ENCODE results near the gene VTI1A.

VTI1A gene

DNA sequence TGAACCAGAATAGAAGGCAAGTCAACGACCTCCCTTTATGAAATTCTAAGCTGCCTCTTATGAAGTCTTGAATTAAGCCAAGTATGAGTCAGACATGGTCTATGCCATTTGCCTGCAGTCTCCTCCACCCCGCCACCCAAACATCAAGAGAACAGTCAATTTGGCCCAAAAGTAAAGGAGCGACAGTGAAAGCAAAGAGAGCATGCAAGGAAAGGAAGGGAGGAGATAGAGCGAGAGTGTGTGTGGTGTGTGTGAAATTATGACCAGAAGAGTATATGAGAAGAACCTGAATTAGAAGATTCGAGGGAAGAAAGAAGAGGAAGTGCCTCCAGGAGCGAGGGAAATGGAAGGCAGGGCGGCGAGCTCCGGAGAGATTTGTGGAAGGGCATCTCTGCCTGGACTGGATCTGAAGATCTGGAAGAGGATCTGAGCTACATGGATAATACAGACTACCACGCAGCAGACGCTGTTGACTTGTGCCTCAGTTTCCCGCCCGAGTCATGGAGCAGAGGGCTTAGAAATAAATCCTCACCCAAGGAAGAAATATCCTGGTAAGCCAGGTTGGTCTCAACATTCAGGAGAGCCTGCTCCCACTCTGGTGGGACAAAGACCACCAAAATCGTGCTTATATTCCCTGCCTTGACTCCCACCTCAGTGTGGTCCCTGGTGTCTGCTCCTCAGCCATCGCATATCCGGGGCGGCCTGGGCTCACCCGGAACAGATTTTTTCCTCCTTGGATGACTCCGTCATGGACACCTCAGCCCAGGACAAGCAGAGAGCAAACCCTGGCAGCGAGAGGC lies 760 bp upstream of the VTI1A start:
- Histone ChIP-seq H3K9ac (ENCODE audit: low read length) (peak overlapping the region; percentile 95), H3K79me2 (ENCODE audit: low read length) (peaks cover 53% of the 10 kb centered on the region), H3K4me3 (ENCODE audit: low read length) (peak overlapping the region; percentile 99), H3K9me3 (replicated peaks; ENCODE audit: insufficient read depth, low read length) (no peaks in the 10 kb centered on the region), H3K4me2 (ENCODE audit: low read depth, low read length) (peak overlapping the region; percentile 53), H3K4me1 (ENCODE audit: low read length) (peaks cover 6% of the 10 kb centered on the region; the same call in 1 of the 2 replicates), H3K36me3 (replicated peaks; ENCODE audit: insufficient read depth, low read length) (no peaks in the 10 kb centered on the region), H3K27ac (ENCODE audit: low read length) (peak overlapping the region; percentile 71; the same call in 1 of the 2 replicates), H4K20me1 (ENCODE audit: insufficient read depth, low read length) (no peaks in the 10 kb centered on the region), H3K9me2 (replicated peaks; ENCODE audit: insufficient read depth, low read length) (no peaks in the 10 kb centered on the region), H3K27me3 (replicated peaks; ENCODE audit: insufficient read depth, low read length) (no peaks in the 10 kb centered on the region), H3F3A (ENCODE audit: insufficient read depth, low read length) (no peaks in the 10 kb centered on the region), H2AFZ (ENCODE audit: low read length) (peak overlapping the region; percentile 100)
- TF ChIP-seq, protein P1, sequence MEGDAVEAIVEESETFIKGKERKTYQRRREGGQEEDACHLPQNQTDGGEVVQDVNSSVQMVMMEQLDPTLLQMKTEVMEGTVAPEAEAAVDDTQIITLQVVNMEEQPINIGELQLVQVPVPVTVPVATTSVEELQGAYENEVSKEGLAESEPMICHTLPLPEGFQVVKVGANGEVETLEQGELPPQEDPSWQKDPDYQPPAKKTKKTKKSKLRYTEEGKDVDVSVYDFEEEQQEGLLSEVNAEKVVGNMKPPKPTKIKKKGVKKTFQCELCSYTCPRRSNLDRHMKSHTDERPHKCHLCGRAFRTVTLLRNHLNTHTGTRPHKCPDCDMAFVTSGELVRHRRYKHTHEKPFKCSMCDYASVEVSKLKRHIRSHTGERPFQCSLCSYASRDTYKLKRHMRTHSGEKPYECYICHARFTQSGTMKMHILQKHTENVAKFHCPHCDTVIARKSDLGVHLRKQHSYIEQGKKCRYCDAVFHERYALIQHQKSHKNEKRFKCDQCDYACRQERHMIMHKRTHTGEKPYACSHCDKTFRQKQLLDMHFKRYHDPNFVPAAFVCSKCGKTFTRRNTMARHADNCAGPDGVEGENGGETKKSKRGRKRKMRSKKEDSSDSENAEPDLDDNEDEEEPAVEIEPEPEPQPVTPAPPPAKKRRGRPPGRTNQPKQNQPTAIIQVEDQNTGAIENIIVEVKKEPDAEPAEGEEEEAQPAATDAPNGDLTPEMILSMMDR (IDR thresholded peaks at IDR 0.05; ENCODE audit: low read length): no peak
- TF ChIP-seq EZH2phosphoT487 (IDR thresholded peaks at IDR 0.05; ENCODE audit: low read length): no peak
- no peak for TF ChIP-seq EZH2 (optimal IDR thresholded peaks at IDR 0.05; ENCODE audit: low read depth, low read length)
- DNase-seq: no peak

DNA sequence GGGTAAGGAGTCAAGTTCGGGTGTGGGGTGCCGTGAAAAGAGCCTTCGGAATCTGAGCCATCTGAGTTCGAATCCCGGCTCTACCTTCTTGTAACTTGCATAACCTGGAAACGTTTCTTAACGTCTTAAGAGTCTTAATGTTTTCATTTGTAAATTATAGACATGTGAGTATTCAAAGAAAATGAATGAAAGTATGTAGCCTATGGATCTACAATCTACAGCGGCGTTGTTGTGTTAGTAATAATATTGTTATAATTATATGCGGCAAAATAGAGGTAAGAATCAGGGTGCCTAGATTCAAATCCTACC lies 559 bp downstream of the VTI1A start:
- H3K9ac ChIP-seq (ENCODE audit: low read length): peak overlapping the region; percentile 95
- peak overlapping the region; percentile 100 for H2AFZ ChIP-seq (ENCODE audit: low read length)
- no peaks in the 10 kb centered on the region for H3K27me3 ChIP-seq (replicated peaks; ENCODE audit: insufficient read depth, low read length)
- TF ChIP-seq EZH2 (optimal IDR thresholded peaks at IDR 0.05; ENCODE audit: low read depth, low read length) (no peak), EZH2phosphoT487 (IDR thresholded peaks at IDR 0.05; ENCODE audit: low read length) (no peak)
- TF ChIP-seq, protein P1 (IDR thresholded peaks at IDR 0.05; ENCODE audit: low read length): no peak
- H3K9me2 ChIP-seq (replicated peaks; ENCODE audit: insufficient read depth, low read length): no peaks in the 10 kb centered on the region
- no peak for DNase-seq
- peak overlapping the region; percentile 71; the same call in 1 of the 2 replicates for H3K27ac ChIP-seq (ENCODE audit: low read length)
- H3K4me2 ChIP-seq (ENCODE audit: low read depth, low read length): peak overlapping the region; percentile 53
- no peaks in the 10 kb centered on the region for H3F3A ChIP-seq (ENCODE audit: insufficient read depth, low read length)
- H3K79me2 ChIP-seq (ENCODE audit: low read length): peaks cover 58% of the 10 kb centered on the region
- no peaks in the 10 kb centered on the region for H3K9me3 ChIP-seq (replicated peaks; ENCODE audit: insufficient read depth, low read length)
- H4K20me1 ChIP-seq (ENCODE audit: insufficient read depth, low read length): no peaks in the 10 kb centered on the region
- H3K4me3 ChIP-seq (ENCODE audit: low read length): peak overlapping the region; percentile 99
- H3K36me3 ChIP-seq (replicated peaks; ENCODE audit: insufficient read depth, low read length): no peaks in the 10 kb centered on the region
- H3K4me1 ChIP-seq (ENCODE audit: low read length): peaks cover 6% of the 10 kb centered on the region; the same call in 1 of the 2 replicates

DNA sequence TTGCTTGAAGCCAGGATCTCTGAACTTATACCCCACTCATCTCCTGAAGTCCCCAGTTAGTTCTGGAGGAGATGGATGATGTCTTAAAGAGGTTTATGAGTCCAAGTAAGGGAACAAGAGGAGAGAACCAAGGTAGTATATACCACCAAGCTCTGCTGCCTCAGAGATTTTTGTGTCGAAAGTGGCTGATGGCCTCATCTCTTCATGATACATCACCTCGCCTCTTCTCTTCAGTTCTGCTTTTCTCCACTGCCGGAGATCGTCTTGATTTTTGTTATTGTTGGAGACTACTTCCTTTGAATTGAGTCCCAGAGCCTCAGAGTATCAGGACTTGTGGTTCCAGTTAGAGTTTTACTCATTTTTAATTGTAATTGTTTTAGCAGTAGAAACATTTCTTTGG lies 1.9 kb downstream of the VTI1A start:
- no peak overlapping the region for H3K27ac ChIP-seq (ENCODE audit: low read length)
- TF ChIP-seq EZH2 (optimal IDR thresholded peaks at IDR 0.05; ENCODE audit: low read depth, low read length) (no peak), EZH2phosphoT487 (IDR thresholded peaks at IDR 0.05; ENCODE audit: low read length) (no peak)
- TF ChIP-seq, protein P1 (IDR thresholded peaks at IDR 0.05; ENCODE audit: low read length): no peak
- no peak overlapping the region for H3K9ac ChIP-seq (ENCODE audit: low read length)
- no peaks in the 10 kb centered on the region for H3K9me3 ChIP-seq (replicated peaks; ENCODE audit: insufficient read depth, low read length)
- H3K27me3 ChIP-seq (replicated peaks; ENCODE audit: insufficient read depth, low read length): no peaks in the 10 kb centered on the region
- H3K79me2 ChIP-seq (ENCODE audit: low read length): peaks cover 58% of the 10 kb centered on the region
- no peaks in the 10 kb centered on the region for H3K36me3 ChIP-seq (replicated peaks; ENCODE audit: insufficient read depth, low read length)
- H3K4me2 ChIP-seq (ENCODE audit: low read depth, low read length): no peak overlapping the region
- H4K20me1 ChIP-seq (ENCODE audit: insufficient read depth, low read length): no peaks in the 10 kb centered on the region
- no peaks in the 10 kb centered on the region for H3F3A ChIP-seq (ENCODE audit: insufficient read depth, low read length)
- no peak for DNase-seq
- no peak overlapping the region for H2AFZ ChIP-seq (ENCODE audit: low read length)
- H3K9me2 ChIP-seq (replicated peaks; ENCODE audit: insufficient read depth, low read length): no peaks in the 10 kb centered on the region
- H3K4me3 ChIP-seq (ENCODE audit: low read length): no peak overlapping the region
- peaks cover 6% of the 10 kb centered on the region; the same call in 1 of the 2 replicates for H3K4me1 ChIP-seq (ENCODE audit: low read length)
